Mucosa of stomach (tissue), 1 donor: Measurements from ENCODE around the gene RPH3AL.

Experiments used
- H3K27me3 ChIP-seq: one replicate; pipeline ENCODE4 v1.7.0; 2013; ENCODE audit warnings: mild to moderate bottlenecking, low read length; ENCODE audit not compliant: control insufficient read depth, insufficient read depth
- H3K36me3 ChIP-seq: one replicate; pipeline ENCODE4 v1.7.0; 2013; ENCODE audit warnings: low read length; ENCODE audit not compliant: control insufficient read depth, insufficient read depth
- H3K4me1 ChIP-seq: one replicate; pipeline ENCODE4 v1.7.0; 2013; ENCODE audit warnings: mild to moderate bottlenecking, low read length; ENCODE audit not compliant: control insufficient read depth, insufficient read depth
- H3K4me3 ChIP-seq: one replicate; pipeline ENCODE4 v1.7.0; 2013; ENCODE audit warnings: low read length
- H3K9ac ChIP-seq: one replicate; pipeline ENCODE4 v1.7.0; 2013; ENCODE audit warnings: mild to moderate bottlenecking, low read length, moderate library complexity
- H3K9me3 ChIP-seq: one replicate; pipeline ENCODE4 v1.7.0; 2013; ENCODE audit warnings: mild to moderate bottlenecking, low read length, moderate library complexity; ENCODE audit not compliant: control insufficient read depth
- donor health status: Pancreatic carcinoma.

RPH3AL gene

GRCh38 chr17:305090-305976 lies 47.3 kb downstream of the RPH3AL start:
- H3K9ac ChIP-seq: no peak overlapping the region
- H3K36me3 ChIP-seq: no peaks in the 10 kb centered on the region
- no peaks in the 10 kb centered on the region for H3K9me3 ChIP-seq
- H3K27me3 ChIP-seq: no peaks in the 10 kb centered on the region
- peaks cover 27% of the 10 kb centered on the region for H3K4me1 ChIP-seq
- H3K4me3 ChIP-seq: no peak overlapping the region

- Histone ChIP-seq H3K4me3 (no peak overlapping the region), H3K9me3 (no peaks in the 10 kb centered on the region), H3K9ac (no peak overlapping the region), H3K4me1 (peaks cover 27% of the 10 kb centered on the region), H3K27me3 (no peaks in the 10 kb centered on the region), H3K36me3 (no peaks in the 10 kb centered on the region)
These were observed 48.1 kb downstream of the RPH3AL start for GRCh38 chr17:304461-304860.

GRCh38 chr17:303168-303567 lies 49.4 kb downstream of the RPH3AL start:
- no peaks in the 10 kb centered on the region for H3K27me3 ChIP-seq
- no peaks in the 10 kb centered on the region for H3K9me3 ChIP-seq
- no peak overlapping the region for H3K4me3 ChIP-seq
- no peaks in the 10 kb centered on the region for H3K36me3 ChIP-seq
- peaks cover 23% of the 10 kb centered on the region for H3K4me1 ChIP-seq
- H3K9ac ChIP-seq: no peak overlapping the region

DNA sequence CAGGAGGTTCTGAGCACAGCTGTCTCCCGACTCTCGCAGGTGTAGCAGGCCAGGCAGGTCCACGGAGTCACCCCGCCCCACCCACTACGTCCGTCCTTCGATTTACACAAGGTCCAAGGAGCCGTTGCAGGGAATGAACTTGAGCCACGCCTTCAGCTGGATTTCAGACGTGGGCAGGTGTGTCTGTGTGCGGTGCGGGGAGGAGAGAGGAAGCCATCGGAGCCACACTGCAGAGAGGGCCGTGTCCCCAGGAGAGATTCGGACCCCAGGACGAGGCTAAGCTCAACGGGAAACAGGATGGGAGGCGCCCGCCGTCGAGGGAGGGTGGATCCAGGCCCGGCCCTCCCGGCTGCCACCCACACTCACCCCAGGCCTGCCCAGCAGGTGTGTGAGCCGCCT lies 50.3 kb downstream of the RPH3AL start:
- Histone ChIP-seq H3K27me3 (no peaks in the 10 kb centered on the region), H3K4me1 (peaks cover 14% of the 10 kb centered on the region), H3K9ac (no peak overlapping the region), H3K9me3 (no peaks in the 10 kb centered on the region), H3K36me3 (no peaks in the 10 kb centered on the region), H3K4me3 (no peak overlapping the region)

DNA sequence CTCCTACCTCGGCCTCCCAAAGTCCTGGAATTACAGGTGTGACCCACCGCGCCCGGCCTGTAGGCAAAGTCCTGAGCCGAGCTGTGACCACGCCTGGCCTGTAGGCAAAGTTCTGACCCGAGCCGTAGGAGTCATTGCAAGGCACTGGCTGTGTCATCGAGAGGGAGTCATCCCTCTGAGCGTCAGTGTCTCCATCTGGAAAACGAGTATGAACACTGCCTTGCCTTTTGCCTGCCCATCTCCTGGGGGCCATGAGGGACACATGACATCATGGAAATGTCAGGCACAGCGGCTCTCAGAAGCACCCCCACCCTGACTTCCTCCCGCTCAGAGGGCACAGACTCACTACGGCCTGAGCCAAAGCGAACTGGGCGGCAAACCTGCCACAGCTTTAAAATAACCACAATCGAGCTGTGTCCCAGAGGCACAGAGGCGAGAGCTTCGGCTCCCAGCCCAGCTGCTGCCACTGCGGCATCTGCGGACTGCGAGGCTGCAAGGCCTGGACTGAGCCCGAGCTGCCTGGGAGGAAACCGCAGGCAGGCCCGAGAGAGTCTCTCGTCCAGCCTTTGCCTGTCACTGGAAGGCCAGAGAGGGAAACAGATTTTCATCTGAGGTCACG lies 50.8 kb downstream of the RPH3AL start:
- H3K36me3 ChIP-seq: no peaks in the 10 kb centered on the region
- no peak overlapping the region for H3K9ac ChIP-seq
- no peaks in the 10 kb centered on the region for H3K9me3 ChIP-seq
- H3K4me1 ChIP-seq: peaks cover 14% of the 10 kb centered on the region
- H3K4me3 ChIP-seq: no peak overlapping the region
- no peaks in the 10 kb centered on the region for H3K27me3 ChIP-seq

DNA sequence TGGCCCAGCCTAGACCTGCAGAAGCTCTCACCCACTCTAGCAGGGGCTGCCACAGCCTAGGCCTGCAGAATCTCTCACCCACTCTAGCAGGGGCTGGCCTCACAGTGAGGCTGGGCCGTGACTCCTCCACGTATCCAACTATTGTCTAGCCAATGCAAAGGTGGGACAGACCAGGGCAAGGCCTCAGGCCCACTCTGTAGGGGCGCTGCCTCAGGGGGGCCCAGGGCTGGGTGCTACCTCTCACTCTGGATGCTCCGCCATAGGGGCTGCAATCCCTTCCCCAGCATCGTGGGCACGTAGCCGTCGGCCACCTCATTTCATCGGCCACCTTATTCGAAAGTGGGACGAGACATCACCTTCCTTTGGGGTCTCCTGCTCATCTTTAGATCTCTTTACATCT lies 51.7 kb downstream of the RPH3AL start:
- no peak overlapping the region for H3K9ac ChIP-seq
- H3K4me1 ChIP-seq: peaks cover 14% of the 10 kb centered on the region
- H3K4me3 ChIP-seq: no peak overlapping the region
- H3K27me3 ChIP-seq: no peaks in the 10 kb centered on the region
- no peaks in the 10 kb centered on the region for H3K9me3 ChIP-seq
- H3K36me3 ChIP-seq: no peaks in the 10 kb centered on the region

GRCh38 chr17:299546-299945 lies 53.1 kb downstream of the RPH3AL start:
- Histone ChIP-seq H3K36me3 (no peaks in the 10 kb centered on the region), H3K4me1 (peaks cover 14% of the 10 kb centered on the region), H3K9ac (no peak overlapping the region)

DNA sequence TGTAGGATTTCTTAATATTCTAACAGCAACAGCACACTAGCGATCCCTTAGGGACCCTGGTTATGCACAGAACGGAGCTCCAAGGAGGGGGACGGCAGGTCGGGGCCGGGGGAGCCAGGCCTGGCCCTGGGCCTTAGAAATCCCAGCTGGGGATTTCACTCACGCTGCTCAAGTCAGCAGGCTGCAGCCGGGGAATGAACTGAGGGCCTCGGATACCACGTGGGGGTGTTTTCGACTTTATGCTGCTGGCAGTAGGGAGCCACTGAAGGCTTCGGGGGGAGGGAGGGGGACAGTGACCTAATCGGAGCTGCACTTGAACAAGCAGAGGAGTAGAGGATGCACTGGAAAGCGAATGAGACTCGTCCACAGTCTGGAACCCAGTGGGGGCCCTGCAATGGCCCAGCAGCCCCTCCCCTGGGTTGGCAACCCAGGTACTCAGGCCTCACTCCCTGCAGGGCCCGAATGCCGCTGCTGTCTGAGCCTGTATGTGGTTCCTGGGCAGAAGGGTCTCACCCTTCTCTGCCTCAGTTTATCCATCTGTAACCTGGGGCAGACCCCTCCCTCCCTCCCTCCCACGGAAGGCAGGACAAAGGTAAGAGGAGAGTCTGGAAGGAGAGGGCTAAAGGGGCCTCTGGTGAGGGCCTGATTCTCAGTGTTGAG lies 53.7 kb downstream of the RPH3AL start:
- Histone ChIP-seq H3K27me3 (no peaks in the 10 kb centered on the region), H3K9me3 (no peaks in the 10 kb centered on the region), H3K4me3 (no peak overlapping the region), H3K36me3 (no peaks in the 10 kb centered on the region), H3K9ac (no peak overlapping the region), H3K4me1 (peaks cover 14% of the 10 kb centered on the region)

More at GRCh38 chr17:299546-299945, 53.1 kb downstream of the RPH3AL start:
- no peak overlapping the region for H3K4me3 ChIP-seq
- no peaks in the 10 kb centered on the region for H3K27me3 ChIP-seq
- no peaks in the 10 kb centered on the region for H3K9me3 ChIP-seq

GRCh38 chr17:297758-298157 lies 54.8 kb downstream of the RPH3AL start:
- peaks cover 11% of the 10 kb centered on the region for H3K4me1 ChIP-seq
- H3K4me3 ChIP-seq: no peak overlapping the region
- no peaks in the 10 kb centered on the region for H3K36me3 ChIP-seq
- no peaks in the 10 kb centered on the region for H3K9me3 ChIP-seq
- H3K9ac ChIP-seq: no peak overlapping the region
- no peaks in the 10 kb centered on the region for H3K27me3 ChIP-seq

DNA sequence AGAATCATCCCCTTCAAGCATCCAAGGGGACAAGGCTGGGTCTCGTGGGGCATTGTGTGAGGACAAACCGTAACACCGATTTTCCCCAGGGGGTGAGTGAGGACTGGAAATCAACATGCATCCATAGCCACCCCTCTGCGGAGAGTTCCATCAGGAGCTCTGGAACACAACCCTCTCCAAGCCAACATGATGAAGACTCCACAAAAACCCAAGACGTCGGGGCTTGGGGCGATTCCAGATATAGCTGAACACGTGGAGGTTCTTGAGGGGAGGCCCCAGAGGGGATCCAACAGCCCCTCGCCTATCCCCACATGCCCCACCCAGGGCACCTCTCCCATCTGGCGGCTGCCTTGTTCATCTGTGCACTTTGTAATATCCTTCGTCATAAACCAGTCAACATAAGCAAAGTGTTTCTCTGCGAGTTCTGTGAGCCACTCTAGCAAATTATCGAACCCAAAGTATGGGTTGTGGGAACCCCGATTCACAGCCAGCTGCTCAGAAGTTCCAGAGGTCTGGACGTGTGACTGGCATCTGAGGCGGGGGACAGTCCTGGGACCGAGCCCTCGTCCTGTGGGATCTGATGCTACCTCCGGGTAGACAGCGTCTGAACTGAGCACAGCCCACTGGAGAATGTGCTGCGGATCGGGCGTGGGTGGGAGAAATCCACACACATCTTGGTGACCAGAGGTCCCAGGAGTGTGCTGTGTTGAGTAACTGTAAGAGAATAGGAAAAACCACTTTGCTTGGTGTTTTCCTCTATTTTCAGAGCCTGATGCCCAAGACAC lies 55.5 kb downstream of the RPH3AL start:
- no peak overlapping the region for H3K4me3 ChIP-seq
- no peaks in the 10 kb centered on the region for H3K27me3 ChIP-seq
- no peaks in the 10 kb centered on the region for H3K36me3 ChIP-seq
- no peaks in the 10 kb centered on the region for H3K9me3 ChIP-seq
- no peak overlapping the region for H3K9ac ChIP-seq
- H3K4me1 ChIP-seq: peaks cover 4% of the 10 kb centered on the region

GRCh38 chr17:296379-296778 lies 56.2 kb downstream of the RPH3AL start:
- no peak overlapping the region for H3K9ac ChIP-seq
- H3K36me3 ChIP-seq: no peaks in the 10 kb centered on the region
- H3K9me3 ChIP-seq: no peaks in the 10 kb centered on the region
- no peak overlapping the region for H3K4me3 ChIP-seq
- H3K27me3 ChIP-seq: no peaks in the 10 kb centered on the region
- H3K4me1 ChIP-seq: no peaks in the 10 kb centered on the region
